Neural progenitor cell (in vitro differentiated cells): Measurements from ENCODE around the gene BPIFA1.

Source experiments
- EZH2 ChIP-seq: fragments of 200-600 bp; sonication (generic); IDR thresholded peaks from 2 replicates; pipeline ENCODE4 v1.6.1; 2017; ENCODE audit warnings: antibody characterized with exemption, mild to moderate bottlenecking, moderate library complexity
- EZH2phosphoT487 ChIP-seq: fragments of 200-600 bp; sonication (generic); IDR thresholded peaks from 2 replicates; pipeline ENCODE4 v1.6.1; 2017; ENCODE audit warnings: antibody characterized with exemption
- TF ChIP-seq, protein P1 (sequence below): fragments of 200-600 bp; sonication (generic); IDR thresholded peaks from 2 replicates; pipeline ENCODE4 v1.5.1; 2017; ENCODE audit warnings: antibody characterized with exemption, mild to moderate bottlenecking

DNA sequence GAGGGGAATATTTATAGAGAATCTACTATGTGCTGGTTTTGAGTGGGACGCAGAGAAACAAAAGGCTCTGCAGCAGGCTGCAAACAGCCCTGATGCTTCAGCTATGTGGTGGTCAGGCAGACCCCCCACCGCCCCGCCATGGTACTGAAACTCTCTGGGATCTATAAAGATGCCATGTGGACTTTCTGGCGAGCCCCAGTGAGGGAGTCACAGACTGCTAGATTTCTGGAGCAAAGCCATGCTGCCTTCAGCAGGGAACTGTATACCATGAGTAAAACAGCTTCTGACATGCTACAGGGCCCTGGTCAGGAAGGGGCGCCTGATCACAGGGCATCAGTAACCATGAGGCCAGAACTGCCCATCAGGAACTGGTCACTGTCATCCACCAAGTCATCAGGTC, 28.0 kb downstream of the BPIFA1 start:
- no peak for TF ChIP-seq EZH2phosphoT487
- TF ChIP-seq, protein P1, sequence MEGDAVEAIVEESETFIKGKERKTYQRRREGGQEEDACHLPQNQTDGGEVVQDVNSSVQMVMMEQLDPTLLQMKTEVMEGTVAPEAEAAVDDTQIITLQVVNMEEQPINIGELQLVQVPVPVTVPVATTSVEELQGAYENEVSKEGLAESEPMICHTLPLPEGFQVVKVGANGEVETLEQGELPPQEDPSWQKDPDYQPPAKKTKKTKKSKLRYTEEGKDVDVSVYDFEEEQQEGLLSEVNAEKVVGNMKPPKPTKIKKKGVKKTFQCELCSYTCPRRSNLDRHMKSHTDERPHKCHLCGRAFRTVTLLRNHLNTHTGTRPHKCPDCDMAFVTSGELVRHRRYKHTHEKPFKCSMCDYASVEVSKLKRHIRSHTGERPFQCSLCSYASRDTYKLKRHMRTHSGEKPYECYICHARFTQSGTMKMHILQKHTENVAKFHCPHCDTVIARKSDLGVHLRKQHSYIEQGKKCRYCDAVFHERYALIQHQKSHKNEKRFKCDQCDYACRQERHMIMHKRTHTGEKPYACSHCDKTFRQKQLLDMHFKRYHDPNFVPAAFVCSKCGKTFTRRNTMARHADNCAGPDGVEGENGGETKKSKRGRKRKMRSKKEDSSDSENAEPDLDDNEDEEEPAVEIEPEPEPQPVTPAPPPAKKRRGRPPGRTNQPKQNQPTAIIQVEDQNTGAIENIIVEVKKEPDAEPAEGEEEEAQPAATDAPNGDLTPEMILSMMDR = no peak
- no peak for TF ChIP-seq EZH2
